SK-N-SH (cell line): ENCODE measurements around the gene HOPX. TPM values are rescaled to one million over a fixed set of nuclear protein-coding genes. Genes with fewer than 3 reads are reported as not detected.

Source experiments
- CTCF ChIA-PET: fragments of 300-600, 350-600 bp; formaldehyde crosslinking; extraction: SDS; loops from one replicate; lab custom pipeline; 2021; lab: Yijun Ruan, JAX
- POLR2A ChIA-PET: fragments of 350-600 bp; sonication (Branson Sonifier 250); formaldehyde crosslinking; extraction: SDS; loops from one replicate; lab custom pipeline; 2020; ENCODE audit warnings: antibody characterized with exemption, inconsistent platforms; lab: Yijun Ruan, JAX
- DNase-seq: peaks from one replicate; pipeline ENCODE4 v3.0.0; 2012
- H2AFZ ChIP-seq: fragments of 200-600 bp; sonication (generic); 2 replicates; pipeline ENCODE4 v1.8.1; 2016; ENCODE audit warnings: antibody characterized with exemption, mild to moderate bottlenecking, low read depth
- H3F3A ChIP-seq: fragments of 200-600 bp; sonication (generic); replicated peaks from 2 replicates; pipeline ENCODE3; 2016; ENCODE audit warnings: antibody characterized with exemption, mild to moderate bottlenecking; ENCODE audit not compliant: insufficient read depth
- H3K27ac ChIP-seq, 2 experiments: fragments of 200-500 bp in 1 of 2; fragments of 200-600 bp in 1 of 2; sonication (Bioruptor generic) in 1 of 2; sonication (generic), shearing (Covaris generic) in 1 of 2; 2 replicates each; pipeline versions ENCODE4 v1.5.1 to v1.6.1; 2014 to 2016; ENCODE audit warnings: low read depth in 2 of 2, inconsistent platforms in 1 of 2, low read length in 1 of 2, mild to moderate bottlenecking in 1 of 2, mixed read lengths in 1 of 2
- H3K27me3 ChIP-seq: fragments of 200-600 bp; sonication (generic), shearing (Covaris generic); 2 replicates; pipeline ENCODE4 v1.6.1; 2016; ENCODE audit warnings: mixed run types; ENCODE audit not compliant: insufficient read depth
- H3K36me3 ChIP-seq, 2 experiments: fragments of 200-500 bp in 1 of 2; fragments of 200-600 bp in 1 of 2; sonication (Bioruptor generic) in 1 of 2; sonication (generic) in 1 of 2; replicated peaks in 1 of 2; 2 replicates each; pipeline versions ENCODE3 to v1.5.1; 2014 to 2016; ENCODE audit warnings: low read length in 1 of 2, mild to moderate bottlenecking in 1 of 2; ENCODE audit not compliant: insufficient read depth in 2 of 2, control insufficient read depth in 1 of 2
- H3K4me1 ChIP-seq, 2 experiments: fragments of 200-500 bp in 1 of 2; fragments of 200-600 bp in 1 of 2; sonication (Bioruptor generic) in 1 of 2; sonication (generic), shearing (Covaris generic) in 1 of 2; 2 replicates each; pipeline versions ENCODE4 v1.5.1 to v1.6.1; 2014 to 2016; ENCODE audit warnings: low read depth in 1 of 2, low read length in 1 of 2, mixed run types in 1 of 2; ENCODE audit not compliant: insufficient read depth in 2 of 2, control insufficient read depth in 1 of 2
- H3K4me2 ChIP-seq: fragments of 200-600 bp; sonication (generic), shearing (Covaris generic); 2 replicates; pipeline ENCODE4 v1.6.1; 2017; ENCODE audit warnings: mixed run types
- H3K4me3 ChIP-seq, 2 experiments: fragments of 200-500 bp in 1 of 2; fragments of 200-600 bp in 1 of 2; sonication (Bioruptor generic) in 1 of 2; sonication (generic), shearing (Covaris generic) in 1 of 2; 2 replicates each; pipeline versions ENCODE4 v1.5.1 to v1.8.1; 2014 to 2016; ENCODE audit warnings: low read depth in 2 of 2, inconsistent platforms in 1 of 2, low read length in 1 of 2, mild to moderate bottlenecking in 1 of 2, mixed read lengths in 1 of 2, moderate library complexity in 1 of 2
- H3K79me2 ChIP-seq: fragments of 200-600 bp; sonication (generic); 2 replicates; pipeline ENCODE4 v1.8.1; 2017; ENCODE audit warnings: mild to moderate bottlenecking; ENCODE audit not compliant: insufficient read depth
- H3K9ac ChIP-seq: fragments of 200-600 bp; sonication (generic); 2 replicates; pipeline ENCODE4 v1.6.1; 2017; ENCODE audit warnings: mixed run types
- H3K9me2 ChIP-seq: fragments of 200-600 bp; sonication (generic); 2 replicates; pipeline ENCODE4 v1.6.1; 2017; ENCODE audit warnings: mixed run types
- H3K9me3 ChIP-seq: fragments of 200-600 bp; sonication (generic); 2 replicates; pipeline ENCODE4 v1.6.1; 2017; ENCODE audit warnings: mixed run types, mild to moderate bottlenecking, moderate library complexity
- H4K20me1 ChIP-seq: fragments of 200-600 bp; sonication (generic); 2 replicates; pipeline ENCODE4 v1.6.1; 2017; ENCODE audit warnings: mild to moderate bottlenecking, mixed run types; ENCODE audit not compliant: insufficient read depth
- CHD2 ChIP-seq: fragments of 150-350 bp; IDR thresholded peaks from 2 replicates; pipeline ENCODE4 v1.6.1; 2018; ENCODE audit warnings: low read length; ENCODE audit not compliant: partially characterized antibody
- EP300 ChIP-seq, 2 experiments: IDR thresholded peaks; 2 replicates each; pipeline versions ENCODE4 v1.4.0 to v1.6.1; 2012; ENCODE audit warnings: borderline replicate concordance in 1 of 2, low read depth in 1 of 2, low read length in 1 of 2
- EZH2phosphoT487 ChIP-seq: fragments of 200-600 bp; sonication (generic); IDR thresholded peaks from 2 replicates; pipeline ENCODE4 v1.6.1; 2017; ENCODE audit warnings: low read depth, mixed run types, mild to moderate bottlenecking, antibody characterized with exemption, moderate library complexity, borderline replicate concordance
- FOSL2 ChIP-seq: IDR thresholded peaks from 2 replicates; pipeline ENCODE4 v1.4.0; 2012; ENCODE audit warnings: low read depth, mild to moderate bottlenecking, moderate library complexity, borderline replicate concordance
- JUND ChIP-seq: IDR thresholded peaks from 2 replicates; pipeline ENCODE4 v1.4.0; 2012
- MXI1 ChIP-seq: IDR thresholded peaks from 2 replicates; pipeline ENCODE4 v1.6.1; 2012; ENCODE audit warnings: mild to moderate bottlenecking, low read depth, low read length, improper control_type of control experiment
- NFIC ChIP-seq: IDR thresholded peaks from 2 replicates; pipeline ENCODE4 v1.4.0; 2012; ENCODE audit warnings: borderline replicate concordance
- RAD21 ChIP-seq: IDR thresholded peaks from 2 replicates; pipeline ENCODE4 v1.6.1; 2012; ENCODE audit warnings: mild to moderate bottlenecking, low read length
- RFX5 ChIP-seq: IDR thresholded peaks from 2 replicates; pipeline ENCODE4 v1.6.1; 2012; ENCODE audit warnings: mild to moderate bottlenecking, improper control_type of control experiment, low read length
- SMC3 ChIP-seq: IDR thresholded peaks from 2 replicates; pipeline ENCODE4 v1.6.1; 2012; ENCODE audit warnings: low read depth, low read length, improper control_type of control experiment
- TCF12 ChIP-seq: IDR thresholded peaks from 2 replicates; pipeline ENCODE4 v1.4.0; 2012
- YY1 ChIP-seq: IDR thresholded peaks from 2 replicates; pipeline ENCODE4 v1.4.0; 2012; ENCODE audit warnings: low read depth, mild to moderate bottlenecking
- WGBS: methylation state at CpG from one replicate; pipeline ENCODE4 v1.1.6; 2017; ENCODE audit warnings: low lambda C conversion rate; 5-methylcytosine and 5-hydroxymethylcytosine counted together
- polyA plus RNA-seq, 3 experiments: library from polyadenylated mRNA; depleted of rRNA; stranded (reverse); fragments of >200 nt; gene quantifications; 2 replicates each; pipeline ENCODE4 v1.2.3, GENCODE V29; 2012
- TF ChIP-seq, protein P1 (sequence below): IDR thresholded peaks from 2 replicates; pipeline ENCODE4 v1.4.0; 2012; ENCODE audit warnings: low read depth, borderline replicate concordance
- TF ChIP-seq, protein P2 (sequence below): IDR thresholded peaks from 2 replicates; pipeline ENCODE4 v1.6.1; 2012; ENCODE audit warnings: mild to moderate bottlenecking, low read depth, low read length, moderate library complexity
- TF ChIP-seq, protein P3 (sequence below): IDR thresholded peaks from 2 replicates; pipeline ENCODE4; 2012

Gene HOPX
- polyA plus RNA-seq, 1 of the 3 experiments (the other 2 are of a cell fraction), result 0.05 TPM

DNA sequence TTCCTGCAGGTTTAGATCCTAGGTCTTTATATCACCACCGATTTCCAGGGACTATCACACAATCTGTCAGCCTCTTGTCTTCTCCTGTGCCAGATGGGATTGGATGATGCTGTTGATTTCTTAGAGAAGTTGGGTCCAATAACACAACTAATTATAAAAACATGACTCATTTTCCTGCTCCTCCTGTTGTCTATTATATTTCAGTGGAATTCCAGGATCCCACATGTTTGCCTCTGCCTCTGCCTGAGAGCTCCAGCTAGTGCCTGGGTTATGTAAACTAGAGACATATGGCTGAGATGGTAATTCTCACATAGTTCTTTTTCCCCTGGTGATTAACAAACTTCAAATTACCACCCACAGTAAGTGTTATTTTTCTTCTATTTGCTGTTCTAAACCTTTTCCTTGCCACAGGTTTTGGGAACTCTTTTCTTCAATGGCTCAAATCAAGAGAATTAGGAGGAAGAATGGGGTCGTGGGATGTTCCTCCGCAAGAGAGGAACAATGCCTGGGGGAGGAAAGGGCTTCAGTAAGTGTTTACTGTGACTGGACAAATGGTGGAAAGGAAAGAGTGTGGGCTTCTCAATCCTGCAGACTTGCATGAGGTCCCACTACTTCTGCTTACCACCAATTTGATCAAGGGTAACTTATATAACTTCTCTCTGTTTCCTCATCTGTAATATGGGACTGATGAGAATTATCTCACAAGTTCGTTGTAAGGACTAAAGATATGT is 3.4 kb upstream of the HOPX start:
- H4K20me1 ChIP-seq, result no peaks in the 10 kb centered on the region
- no peaks in the 10 kb centered on the region for H3F3A ChIP-seq
- H3K4me1 ChIP-seq, result no peaks in the 10 kb centered on the region
- TF ChIP-seq SMC3 (no peak), EP300 (IDR thresholded peaks at IDR 0.05; ENCODE audit: borderline replicate concordance in 1 of 2, low read depth in 1 of 2, low read length in 1 of 2) (no peak)
- H3K27ac ChIP-seq, result no peak overlapping the region
- H3K9me2 ChIP-seq, result no peaks in the 10 kb centered on the region
- no peaks in the 10 kb centered on the region for H3K36me3 ChIP-seq
- no peaks in the 10 kb centered on the region for H3K79me2 ChIP-seq
- H2AFZ ChIP-seq, result no peak overlapping the region
- DNase-seq, result no peak
- ChIA-PET POLR2A (no interaction called here), CTCF (no interaction called here)
- H3K27me3 ChIP-seq, result peaks cover 8% of the 10 kb centered on the region; the same call in 1 of the 2 replicates
- 46% methylated on average over 4 of the region's 4 CpGs for WGBS
- H3K4me2 ChIP-seq, result no peak overlapping the region
- no peak overlapping the region for H3K4me3 ChIP-seq
- no peak overlapping the region for H3K9ac ChIP-seq
- no peaks in the 10 kb centered on the region for H3K9me3 ChIP-seq

DNA sequence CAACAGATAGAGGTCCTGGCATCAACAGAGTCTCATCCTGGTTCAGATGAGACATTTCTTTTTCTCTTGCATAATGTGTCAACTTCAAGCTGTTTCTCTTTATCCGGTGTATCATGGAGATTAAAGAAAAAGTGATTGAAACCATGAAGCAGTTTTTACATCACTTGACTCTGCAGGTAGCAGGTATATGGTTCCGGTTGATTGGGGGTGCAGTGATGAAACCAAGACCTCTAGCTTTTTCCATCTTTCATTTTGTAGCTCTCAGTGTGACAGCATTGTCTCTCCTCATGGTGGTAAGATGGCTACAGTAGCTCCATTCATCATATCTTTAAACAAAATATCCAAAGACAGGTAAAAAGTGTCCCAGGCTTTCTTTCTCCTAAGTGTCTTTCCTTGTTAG is 2.4 kb upstream of the HOPX start:
- WGBS, result 81% methylated on average over 2 of the region's 2 CpGs
- Histone ChIP-seq H3K4me3 (no peak overlapping the region), H3K9me2 (no peaks in the 10 kb centered on the region), H3K4me1 (no peaks in the 10 kb centered on the region), H4K20me1 (no peaks in the 10 kb centered on the region), H3K9me3 (no peaks in the 10 kb centered on the region), H3F3A (no peaks in the 10 kb centered on the region), H3K27me3 (peaks cover 8% of the 10 kb centered on the region; the same call in 1 of the 2 replicates), H3K79me2 (no peaks in the 10 kb centered on the region), H2AFZ (no peak overlapping the region), H3K4me2 (no peak overlapping the region), H3K9ac (no peak overlapping the region), H3K27ac (no peak overlapping the region), H3K36me3 (no peaks in the 10 kb centered on the region)
- ChIA-PET POLR2A (no interaction called here), CTCF (no interaction called here)
- no peak for DNase-seq
- TF ChIP-seq MXI1, result no peak
- TF ChIP-seq CHD2, result no peak

DNA sequence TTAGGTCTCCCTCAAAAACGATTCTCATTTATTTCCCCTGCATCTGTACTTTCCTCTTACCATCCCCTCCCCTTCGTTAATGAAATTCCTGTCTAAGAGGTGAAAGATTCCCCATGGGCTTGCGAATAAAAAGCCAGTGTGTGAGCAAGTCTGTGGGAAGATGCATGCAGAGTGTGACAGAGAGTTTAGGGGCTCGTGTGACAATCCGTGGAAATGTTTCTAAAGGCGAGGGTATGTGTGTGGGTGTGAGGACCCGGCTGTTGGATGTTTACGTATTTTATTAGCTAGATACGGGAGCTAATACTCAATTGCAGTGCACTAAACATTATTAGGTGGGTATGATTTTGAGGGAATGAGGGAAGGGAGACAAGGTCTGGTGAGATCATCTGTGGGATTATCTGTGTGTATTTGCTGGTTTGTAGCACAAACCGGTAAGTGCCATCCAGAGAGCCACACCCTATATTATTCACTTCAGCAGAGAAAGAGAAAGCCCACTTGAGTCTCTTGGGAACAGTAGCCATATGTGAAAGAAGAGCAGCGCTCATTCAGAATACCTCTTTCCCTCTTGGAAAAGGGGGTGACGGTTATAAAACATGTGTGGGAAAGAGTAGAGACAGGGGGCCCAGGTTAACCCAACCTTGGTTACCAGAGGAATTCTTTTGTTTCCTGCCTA is 893 bp upstream of the HOPX start:
- Histone ChIP-seq H3K9ac (no peak overlapping the region), H3F3A (no peaks in the 10 kb centered on the region), H3K79me2 (no peaks in the 10 kb centered on the region), H3K36me3 (no peaks in the 10 kb centered on the region), H2AFZ (no peak overlapping the region), H4K20me1 (no peaks in the 10 kb centered on the region), H3K9me2 (no peaks in the 10 kb centered on the region), H3K4me3 (no peak overlapping the region), H3K27me3 (peaks cover 8% of the 10 kb centered on the region; the same call in 1 of the 2 replicates), H3K4me2 (peak overlapping the region; percentile 57; the same call in 1 of the 2 replicates), H3K4me1 (no peaks in the 10 kb centered on the region), H3K9me3 (no peaks in the 10 kb centered on the region), H3K27ac (no peak overlapping the region)
- DNase-seq, result no peak
- no peak for TF ChIP-seq YY1
- no peak for TF ChIP-seq RAD21
- no peak for TF ChIP-seq NFIC
- TF ChIP-seq, protein P1, sequence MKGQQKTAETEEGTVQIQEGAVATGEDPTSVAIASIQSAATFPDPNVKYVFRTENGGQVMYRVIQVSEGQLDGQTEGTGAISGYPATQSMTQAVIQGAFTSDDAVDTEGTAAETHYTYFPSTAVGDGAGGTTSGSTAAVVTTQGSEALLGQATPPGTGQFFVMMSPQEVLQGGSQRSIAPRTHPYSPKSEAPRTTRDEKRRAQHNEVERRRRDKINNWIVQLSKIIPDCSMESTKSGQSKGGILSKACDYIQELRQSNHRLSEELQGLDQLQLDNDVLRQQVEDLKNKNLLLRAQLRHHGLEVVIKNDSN, result no peak
- TF ChIP-seq FOSL2, result no peak
- no peak for TF ChIP-seq RFX5
- no peak for TF ChIP-seq EZH2phosphoT487
- TF ChIP-seq, protein P2, sequence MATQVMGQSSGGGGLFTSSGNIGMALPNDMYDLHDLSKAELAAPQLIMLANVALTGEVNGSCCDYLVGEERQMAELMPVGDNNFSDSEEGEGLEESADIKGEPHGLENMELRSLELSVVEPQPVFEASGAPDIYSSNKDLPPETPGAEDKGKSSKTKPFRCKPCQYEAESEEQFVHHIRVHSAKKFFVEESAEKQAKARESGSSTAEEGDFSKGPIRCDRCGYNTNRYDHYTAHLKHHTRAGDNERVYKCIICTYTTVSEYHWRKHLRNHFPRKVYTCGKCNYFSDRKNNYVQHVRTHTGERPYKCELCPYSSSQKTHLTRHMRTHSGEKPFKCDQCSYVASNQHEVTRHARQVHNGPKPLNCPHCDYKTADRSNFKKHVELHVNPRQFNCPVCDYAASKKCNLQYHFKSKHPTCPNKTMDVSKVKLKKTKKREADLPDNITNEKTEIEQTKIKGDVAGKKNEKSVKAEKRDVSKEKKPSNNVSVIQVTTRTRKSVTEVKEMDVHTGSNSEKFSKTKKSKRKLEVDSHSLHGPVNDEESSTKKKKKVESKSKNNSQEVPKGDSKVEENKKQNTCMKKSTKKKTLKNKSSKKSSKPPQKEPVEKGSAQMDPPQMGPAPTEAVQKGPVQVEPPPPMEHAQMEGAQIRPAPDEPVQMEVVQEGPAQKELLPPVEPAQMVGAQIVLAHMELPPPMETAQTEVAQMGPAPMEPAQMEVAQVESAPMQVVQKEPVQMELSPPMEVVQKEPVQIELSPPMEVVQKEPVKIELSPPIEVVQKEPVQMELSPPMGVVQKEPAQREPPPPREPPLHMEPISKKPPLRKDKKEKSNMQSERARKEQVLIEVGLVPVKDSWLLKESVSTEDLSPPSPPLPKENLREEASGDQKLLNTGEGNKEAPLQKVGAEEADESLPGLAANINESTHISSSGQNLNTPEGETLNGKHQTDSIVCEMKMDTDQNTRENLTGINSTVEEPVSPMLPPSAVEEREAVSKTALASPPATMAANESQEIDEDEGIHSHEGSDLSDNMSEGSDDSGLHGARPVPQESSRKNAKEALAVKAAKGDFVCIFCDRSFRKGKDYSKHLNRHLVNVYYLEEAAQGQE, result no peak
- TF ChIP-seq TCF12, result no peak
- TF ChIP-seq JUND, result no peak
- no peak for TF ChIP-seq EP300 (IDR thresholded peaks at IDR 0.05; ENCODE audit: borderline replicate concordance in 1 of 2, low read depth in 1 of 2, low read length in 1 of 2)
- TF ChIP-seq, protein P3, sequence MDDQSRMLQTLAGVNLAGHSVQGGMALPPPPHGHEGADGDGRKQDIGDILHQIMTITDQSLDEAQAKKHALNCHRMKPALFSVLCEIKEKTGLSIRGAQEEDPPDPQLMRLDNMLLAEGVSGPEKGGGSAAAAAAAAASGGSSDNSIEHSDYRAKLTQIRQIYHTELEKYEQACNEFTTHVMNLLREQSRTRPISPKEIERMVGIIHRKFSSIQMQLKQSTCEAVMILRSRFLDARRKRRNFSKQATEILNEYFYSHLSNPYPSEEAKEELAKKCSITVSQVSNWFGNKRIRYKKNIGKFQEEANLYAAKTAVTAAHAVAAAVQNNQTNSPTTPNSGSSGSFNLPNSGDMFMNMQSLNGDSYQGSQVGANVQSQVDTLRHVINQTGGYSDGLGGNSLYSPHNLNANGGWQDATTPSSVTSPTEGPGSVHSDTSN, result no peak
- ChIA-PET CTCF (no interaction called here), POLR2A (no interaction called here)
- 57% methylated on average over 12 of the region's 12 CpGs for WGBS
